PC-3 (cell line): Measurements from ENCODE around the gene SPG7. TPM values are rescaled to one million over a fixed set of nuclear protein-coding genes. Genes with fewer than 3 reads are reported as not detected.

ENCODE experiments used
- ATAC-seq: fragments of 200-7000 bp; cut with Tn5 transposase; 2 replicates; pipeline ENCODE4 v1.9.1; 2020; ENCODE audit warnings: mild to moderate bottlenecking, moderate library complexity
- BruUV-seq: library from RNA; stranded (reverse); fragments of 400-500 nt; replicated peaks from 2 replicates; lab custom pipeline; 2021; lab: Mats Ljungman, UMichigan
- CTCF ChIA-PET: fragments of 300-600 bp; sonication (Branson Sonifier 250); formaldehyde crosslinking; loops from one replicate; lab custom pipeline; 2022; ENCODE audit warnings: antibody characterized with exemption; lab: Charles Lee
- POLR2A ChIA-PET: fragments of 300-600 bp; sonication (Branson Sonifier 250); formaldehyde crosslinking; loops from one replicate; lab custom pipeline; 2022; ENCODE audit warnings: antibody characterized with exemption; ENCODE audit not compliant: unreplicated experiment; lab: Charles Lee
- DNase-seq: peaks from one replicate; pipeline ENCODE4 v3.0.0-alpha.2; 2015
- H2AFZ ChIP-seq: fragments of 300-600 bp; sonication (generic); 2 replicates; pipeline ENCODE4 v1.6.0; 2016; ENCODE audit warnings: antibody characterized with exemption, low read length
- H3F3A ChIP-seq: fragments of 300-600 bp; sonication (generic); one replicate; pipeline ENCODE4 v1.6.0; 2017; ENCODE audit warnings: antibody characterized with exemption, low read length, control low read depth, mild to moderate bottlenecking; ENCODE audit not compliant: unreplicated experiment
- H3K27ac ChIP-seq: fragments of 300-600 bp; sonication (generic); 2 replicates; pipeline ENCODE4 v1.5.1; 2016; ENCODE audit warnings: mild to moderate bottlenecking, low read length
- H3K27me3 ChIP-seq: fragments of 300-600 bp; sonication (generic); 2 replicates; pipeline ENCODE4 v1.6.1; 2016; ENCODE audit warnings: low read length, mixed read lengths
- H3K36me3 ChIP-seq: fragments of 300-600 bp; sonication (generic); 2 replicates; pipeline ENCODE4 v1.6.1; 2016; ENCODE audit warnings: low read depth, mixed run types, low read length, mixed read lengths
- H3K4me1 ChIP-seq: fragments of 300-600 bp; sonication (generic); 2 replicates; pipeline ENCODE4 v1.5.1; 2016; ENCODE audit warnings: low read length; ENCODE audit not compliant: insufficient read depth
- H3K4me2 ChIP-seq: fragments of 300-600 bp; sonication (generic); 2 replicates; pipeline ENCODE4 v1.6.0; 2016; ENCODE audit warnings: low read length
- H3K4me3 ChIP-seq: fragments of 300-600 bp; sonication (generic); 2 replicates; pipeline ENCODE4 v1.5.1; 2016; ENCODE audit warnings: mild to moderate bottlenecking, low read length, mixed read lengths
- H3K79me2 ChIP-seq: fragments of 300-600 bp; sonication (generic); 2 replicates; pipeline ENCODE4 v1.6.1; 2017; ENCODE audit warnings: low read length, mixed read lengths
- H3K9ac ChIP-seq: fragments of 300-600 bp; sonication (generic); 2 replicates; pipeline ENCODE4 v1.6.0; 2016; ENCODE audit warnings: mild to moderate bottlenecking, low read length
- H3K9me2 ChIP-seq: fragments of 300-600 bp; sonication (generic); replicated peaks from 2 replicates; pipeline ENCODE4 v1.6.1; 2016; ENCODE audit warnings: mixed run types, low read length, mixed read lengths
- H3K9me3 ChIP-seq: fragments of 300-600 bp; sonication (generic); 2 replicates; pipeline ENCODE4 v1.6.1; 2016; ENCODE audit warnings: low read length, mixed read lengths
- H4K20me1 ChIP-seq: fragments of 300-600 bp; sonication (generic); 2 replicates; pipeline ENCODE4 v1.6.1; 2016; ENCODE audit warnings: low read length, mixed read lengths
- CTCF ChIP-seq: fragments of 300-600 bp; sonication (generic); conservative IDR thresholded peaks from 2 replicates; pipeline ENCODE4 v1.5.1; 2017; ENCODE audit warnings: antibody characterized with exemption, low read depth, mild to moderate bottlenecking, low read length
- EZH2 ChIP-seq: fragments of 300-600 bp; sonication (generic); IDR thresholded peaks from one replicate; pipeline ENCODE4 v1.6.1; 2017; ENCODE audit warnings: antibody characterized with exemption, mild to moderate bottlenecking, low read length; ENCODE audit not compliant: unreplicated experiment
- EZH2phosphoT487 ChIP-seq: fragments of 300-600 bp; sonication (generic); IDR thresholded peaks from 2 replicates; pipeline ENCODE4 v1.6.1; 2018; ENCODE audit warnings: mild to moderate bottlenecking, antibody characterized with exemption, low read length, borderline replicate concordance
- intact Hi-C: fragments of 100-400 bp; cut with micrococcal nuclease; formaldehyde crosslinking; loops from 2 replicates; pipeline ENCODE4 v1.9.0; 2023
- total RNA-seq: library from RNA; depleted of rRNA; stranded (reverse); fragments of >200 nt; gene quantifications from 2 replicates; pipeline ENCODE4 v1.2.3, GENCODE V29; 2014

The SPG7 gene
- total RNA-seq, 1 experiment from 2014 or later = 106 TPM

GRCh38 chr16:89544713-89545043 is 36.5 kb downstream of the SPG7 start:
- Histone ChIP-seq H3K79me2 (no peaks in the 10 kb centered on the region), H3K4me2 (no peak overlapping the region), H3K27me3 (no peaks in the 10 kb centered on the region), H3K9me3 (no peaks in the 10 kb centered on the region), H3F3A (no peaks in the 10 kb centered on the region), H3K9me2 (no peaks in the 10 kb centered on the region), H3K27ac (no peak overlapping the region), H4K20me1 (no peaks in the 10 kb centered on the region), H2AFZ (no peak overlapping the region), H3K4me1 (no peaks in the 10 kb centered on the region), H3K4me3 (no peak overlapping the region), H3K36me3 (peaks cover 2% of the 10 kb centered on the region; the same call in 1 of the 2 replicates), H3K9ac (no peak overlapping the region)
- ChIA-PET POLR2A (no interaction called here), CTCF (no interaction called here)
- intact Hi-C loops = no loop called here
- no TSS peak for BruUV-seq
- TF ChIP-seq EZH2phosphoT487 = no peak
- no peak for TF ChIP-seq EZH2
- no peak for TF ChIP-seq CTCF
- DNase-seq (no peak), ATAC-seq (no peak)

- intact Hi-C loops = no loop called here
- no peak for ATAC-seq
Measured at GRCh38 chr16:89545044-89545830, 37.0 kb downstream of the SPG7 start.

More at GRCh38 chr16:89545044-89545830, 37.0 kb downstream of the SPG7 start:
- ChIA-PET CTCF (no interaction called here), POLR2A (no interaction called here)
- no peaks in the 10 kb centered on the region for H3K27me3 ChIP-seq
- no peak for TF ChIP-seq EZH2phosphoT487
- no peak for TF ChIP-seq CTCF
- TF ChIP-seq EZH2 = no peak
- no TSS peak for BruUV-seq
- no peak overlapping the region for H3K9ac ChIP-seq
- no peaks in the 10 kb centered on the region for H3K79me2 ChIP-seq
- H3K36me3 ChIP-seq = peaks cover 2% of the 10 kb centered on the region; the same call in 1 of the 2 replicates
- no peaks in the 10 kb centered on the region for H4K20me1 ChIP-seq
- H2AFZ ChIP-seq = no peak overlapping the region
- H3K27ac ChIP-seq = no peak overlapping the region
- no peaks in the 10 kb centered on the region for H3K9me2 ChIP-seq
- H3F3A ChIP-seq = no peaks in the 10 kb centered on the region
- H3K4me3 ChIP-seq = no peak overlapping the region
- no peak overlapping the region for H3K4me2 ChIP-seq
- no peaks in the 10 kb centered on the region for H3K4me1 ChIP-seq
- H3K9me3 ChIP-seq = no peaks in the 10 kb centered on the region
- DNase-seq = no peak
